ENCODE measurements around the gene SLC12A5. TPM values are rescaled to one million over a fixed set of nuclear protein-coding genes. Genes with fewer than 3 reads are reported as not detected.

SLC12A5 gene
- total RNA-seq, 1 experiment from 2014 or later = 7.2 TPM

DNA sequence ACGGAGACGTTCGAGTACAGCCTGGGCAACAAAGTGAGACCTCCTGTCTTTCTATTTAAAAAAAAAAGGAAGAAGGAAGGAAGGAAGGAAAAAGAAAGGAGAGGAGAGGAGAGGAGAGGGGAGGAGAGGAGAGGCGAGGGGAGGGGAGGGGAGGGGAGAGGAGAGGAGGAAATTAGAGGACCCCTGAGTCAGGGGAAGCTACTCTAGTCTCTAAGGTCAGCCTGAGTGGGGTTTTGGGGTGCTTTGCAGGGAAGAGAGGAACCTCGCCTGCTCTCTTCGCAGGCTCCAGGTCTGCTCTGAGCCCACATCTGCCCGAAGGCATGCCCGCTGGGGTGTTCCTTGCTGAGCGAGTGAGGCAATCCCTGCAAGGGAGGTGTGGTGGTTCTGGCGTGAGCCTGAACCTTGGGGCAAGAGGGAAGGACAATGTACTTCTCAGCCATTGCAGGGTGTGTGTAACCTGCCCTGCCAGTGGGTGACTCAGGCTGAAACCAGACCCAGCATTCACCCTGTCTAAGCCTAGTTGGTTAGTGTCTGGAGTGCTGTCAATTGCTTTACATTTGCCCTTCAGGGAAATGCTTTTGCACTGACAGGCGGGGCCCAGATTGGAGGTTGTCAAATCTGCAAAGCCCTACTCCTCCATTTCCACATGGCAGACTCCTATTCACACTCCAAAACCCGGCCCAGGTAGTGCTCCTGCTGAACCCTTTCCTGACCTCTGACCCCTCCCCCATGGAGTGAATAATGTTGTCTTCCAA lies 35.6 kb upstream of the SLC12A5 start:
- DNase-seq (ENCODE audit: low spot score) = no peak
- Mint-ChIP-seq H3K9me3 (no peaks in the 10 kb centered on the region), H3K36me3 (no peaks in the 10 kb centered on the region), H3K27ac (0 out of 2 replicates have a peak overlapping the region, but pooled peaks have one; percentile 50), H3K4me1 (peaks cover 35% of the 10 kb centered on the region), H3K27me3 (ENCODE audit: low read depth) (no peaks in the 10 kb centered on the region; the same call in 1 of the 2 replicates), H3K4me3 (no peak overlapping the region)
- TF ChIP-seq, protein P1, sequence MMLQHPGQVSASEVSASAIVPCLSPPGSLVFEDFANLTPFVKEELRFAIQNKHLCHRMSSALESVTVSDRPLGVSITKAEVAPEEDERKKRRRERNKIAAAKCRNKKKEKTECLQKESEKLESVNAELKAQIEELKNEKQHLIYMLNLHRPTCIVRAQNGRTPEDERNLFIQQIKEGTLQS (CRISPR knock-in tag; conservative IDR thresholded peaks at IDR 0.05) = no peak
- TF ChIP-seq, protein P2, sequence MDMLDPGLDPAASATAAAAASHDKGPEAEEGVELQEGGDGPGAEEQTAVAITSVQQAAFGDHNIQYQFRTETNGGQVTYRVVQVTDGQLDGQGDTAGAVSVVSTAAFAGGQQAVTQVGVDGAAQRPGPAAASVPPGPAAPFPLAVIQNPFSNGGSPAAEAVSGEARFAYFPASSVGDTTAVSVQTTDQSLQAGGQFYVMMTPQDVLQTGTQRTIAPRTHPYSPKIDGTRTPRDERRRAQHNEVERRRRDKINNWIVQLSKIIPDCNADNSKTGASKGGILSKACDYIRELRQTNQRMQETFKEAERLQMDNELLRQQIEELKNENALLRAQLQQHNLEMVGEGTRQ (CRISPR knock-in tag; IDR thresholded peaks at IDR 0.05) = no peak
- TF ChIP-seq ZNF263 (CRISPR knock-in tag; IDR thresholded peaks at IDR 0.05; ENCODE audit: low read depth) (no peak), SOX15 (CRISPR knock-in tag; IDR thresholded peaks at IDR 0.05) (no peak), ETV6 (CRISPR knock-in tag; IDR thresholded peaks at IDR 0.05) (no peak), MXD4 (CRISPR knock-in tag; IDR thresholded peaks at IDR 0.05; ENCODE audit: borderline replicate concordance) (no peak)
- TF ChIP-seq, protein P3, sequence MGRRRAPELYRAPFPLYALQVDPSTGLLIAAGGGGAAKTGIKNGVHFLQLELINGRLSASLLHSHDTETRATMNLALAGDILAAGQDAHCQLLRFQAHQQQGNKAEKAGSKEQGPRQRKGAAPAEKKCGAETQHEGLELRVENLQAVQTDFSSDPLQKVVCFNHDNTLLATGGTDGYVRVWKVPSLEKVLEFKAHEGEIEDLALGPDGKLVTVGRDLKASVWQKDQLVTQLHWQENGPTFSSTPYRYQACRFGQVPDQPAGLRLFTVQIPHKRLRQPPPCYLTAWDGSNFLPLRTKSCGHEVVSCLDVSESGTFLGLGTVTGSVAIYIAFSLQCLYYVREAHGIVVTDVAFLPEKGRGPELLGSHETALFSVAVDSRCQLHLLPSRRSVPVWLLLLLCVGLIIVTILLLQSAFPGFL (CRISPR knock-in tag; IDR thresholded peaks at IDR 0.05; ENCODE audit: borderline replicate concordance) = no peak
- TF ChIP-seq, protein P4, sequence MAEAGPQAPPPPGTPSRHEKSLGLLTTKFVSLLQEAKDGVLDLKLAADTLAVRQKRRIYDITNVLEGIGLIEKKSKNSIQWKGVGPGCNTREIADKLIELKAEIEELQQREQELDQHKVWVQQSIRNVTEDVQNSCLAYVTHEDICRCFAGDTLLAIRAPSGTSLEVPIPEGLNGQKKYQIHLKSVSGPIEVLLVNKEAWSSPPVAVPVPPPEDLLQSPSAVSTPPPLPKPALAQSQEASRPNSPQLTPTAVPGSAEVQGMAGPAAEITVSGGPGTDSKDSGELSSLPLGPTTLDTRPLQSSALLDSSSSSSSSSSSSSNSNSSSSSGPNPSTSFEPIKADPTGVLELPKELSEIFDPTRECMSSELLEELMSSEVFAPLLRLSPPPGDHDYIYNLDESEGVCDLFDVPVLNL (CRISPR knock-in tag; IDR thresholded peaks at IDR 0.05; ENCODE audit: borderline replicate concordance, low read depth) = no peak
- TF ChIP-seq, protein P5, sequence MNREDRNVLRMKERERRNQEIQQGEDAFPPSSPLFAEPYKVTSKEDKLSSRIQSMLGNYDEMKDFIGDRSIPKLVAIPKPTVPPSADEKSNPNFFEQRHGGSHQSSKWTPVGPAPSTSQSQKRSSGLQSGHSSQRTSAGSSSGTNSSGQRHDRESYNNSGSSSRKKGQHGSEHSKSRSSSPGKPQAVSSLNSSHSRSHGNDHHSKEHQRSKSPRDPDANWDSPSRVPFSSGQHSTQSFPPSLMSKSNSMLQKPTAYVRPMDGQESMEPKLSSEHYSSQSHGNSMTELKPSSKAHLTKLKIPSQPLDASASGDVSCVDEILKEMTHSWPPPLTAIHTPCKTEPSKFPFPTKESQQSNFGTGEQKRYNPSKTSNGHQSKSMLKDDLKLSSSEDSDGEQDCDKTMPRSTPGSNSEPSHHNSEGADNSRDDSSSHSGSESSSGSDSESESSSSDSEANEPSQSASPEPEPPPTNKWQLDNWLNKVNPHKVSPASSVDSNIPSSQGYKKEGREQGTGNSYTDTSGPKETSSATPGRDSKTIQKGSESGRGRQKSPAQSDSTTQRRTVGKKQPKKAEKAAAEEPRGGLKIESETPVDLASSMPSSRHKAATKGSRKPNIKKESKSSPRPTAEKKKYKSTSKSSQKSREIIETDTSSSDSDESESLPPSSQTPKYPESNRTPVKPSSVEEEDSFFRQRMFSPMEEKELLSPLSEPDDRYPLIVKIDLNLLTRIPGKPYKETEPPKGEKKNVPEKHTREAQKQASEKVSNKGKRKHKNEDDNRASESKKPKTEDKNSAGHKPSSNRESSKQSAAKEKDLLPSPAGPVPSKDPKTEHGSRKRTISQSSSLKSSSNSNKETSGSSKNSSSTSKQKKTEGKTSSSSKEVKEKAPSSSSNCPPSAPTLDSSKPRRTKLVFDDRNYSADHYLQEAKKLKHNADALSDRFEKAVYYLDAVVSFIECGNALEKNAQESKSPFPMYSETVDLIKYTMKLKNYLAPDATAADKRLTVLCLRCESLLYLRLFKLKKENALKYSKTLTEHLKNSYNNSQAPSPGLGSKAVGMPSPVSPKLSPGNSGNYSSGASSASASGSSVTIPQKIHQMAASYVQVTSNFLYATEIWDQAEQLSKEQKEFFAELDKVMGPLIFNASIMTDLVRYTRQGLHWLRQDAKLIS (CRISPR knock-in tag; IDR thresholded peaks at IDR 0.05; ENCODE audit: borderline replicate concordance) = no peak
- CTCF ChIA-PET = interaction anchor here (1.2 to 9.6 kb wide), 2 partner anchors 19 to 30 kb away, joined by 3 to 235 read pairs; no protein-coding TSS in a partner anchor
- POLR2A ChIA-PET = no interaction called here
- peak; percentile 81 for ATAC-seq

DNA sequence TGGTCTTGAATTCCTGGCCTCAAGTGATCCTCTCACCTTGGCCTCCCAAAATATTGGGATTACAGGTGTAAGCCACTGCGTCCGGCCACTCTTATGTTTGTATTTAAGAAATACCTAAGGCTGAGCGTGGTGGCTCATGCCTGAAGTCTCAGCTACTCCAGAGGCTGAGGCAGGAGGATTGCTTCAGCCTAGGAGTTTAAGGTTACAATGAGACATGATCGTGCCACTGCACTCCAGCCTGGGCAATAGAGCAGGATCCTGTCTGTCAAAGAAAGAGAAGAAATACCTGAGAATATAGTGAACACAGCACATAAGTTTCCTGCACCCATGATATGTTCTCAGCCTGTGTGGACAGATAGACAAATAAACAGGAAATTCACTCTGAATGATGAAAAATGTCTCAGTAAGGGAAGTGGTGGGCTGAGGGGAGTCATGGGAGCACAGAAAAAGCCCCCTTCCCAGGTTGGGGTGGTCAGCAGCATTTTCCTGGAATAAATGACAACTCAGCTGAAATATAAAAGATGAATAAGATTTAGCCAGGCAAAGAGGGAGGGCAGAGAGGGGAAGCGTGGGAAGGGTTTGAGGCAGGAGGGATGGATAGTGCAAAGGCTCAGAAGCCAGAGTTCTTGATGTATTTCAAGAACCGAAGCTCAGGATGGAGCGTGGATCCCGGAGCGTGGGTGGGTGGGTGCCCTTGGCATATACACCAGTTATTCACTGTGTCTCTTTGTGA lies 34.1 kb upstream of the SLC12A5 start:
- H3K27me3 Mint-ChIP-seq (ENCODE audit: low read depth) = no peaks in the 10 kb centered on the region; the same call in 1 of the 2 replicates

More for the DNA sequence above, 34.1 kb upstream of the SLC12A5 start:
- Mint-ChIP-seq H3K27ac (0 out of 2 replicates have a peak overlapping the region, but pooled peaks have one; percentile 53), H3K9me3 (no peaks in the 10 kb centered on the region), H3K4me3 (no peak overlapping the region; the same call in 1 of the 2 replicates), H3K36me3 (no peaks in the 10 kb centered on the region), H3K4me1 (peaks cover 48% of the 10 kb centered on the region)
- no peak for TF ChIP-seq SMAD3 (CRISPR knock-in tag; IDR thresholded peaks at IDR 0.05; ENCODE audit: borderline replicate concordance)
- peak; percentile 65; the same call in 1 of the 2 replicates for TF ChIP-seq ZNF121 (CRISPR knock-in tag; IDR thresholded peaks at IDR 0.05)
- TF ChIP-seq TEAD4 (CRISPR knock-in tag; IDR thresholded peaks at IDR 0.05) = no peak
- TF ChIP-seq NFE2L1 (CRISPR knock-in tag; IDR thresholded peaks at IDR 0.05) = no peak
- ChIA-PET POLR2A (no interaction called here), CTCF (interaction anchor here (0.9 to 11.0 kb wide), 4 partner anchors 8 to 25 kb away, joined by 4 to 114 read pairs (median 6); no protein-coding TSS in a partner anchor)
- DNase-seq (ENCODE audit: low spot score) (no peak), ATAC-seq (no peak)
